HG02852 (cell line): ENCODE data around the gene CNDP2.
"Not testable (repeated sequence)": the region's sequence is repeated elsewhere in the genome, so short reads cannot be mapped to it uniquely, and the experiment has no call there.

Source experiments
- ATAC-seq: cut with Tn5 transposase; IDR thresholded peaks from one replicate; pipeline ENCODE4 v1.9.1; 2021; ENCODE audit warnings: mild to moderate bottlenecking, moderate library complexity; ENCODE audit not compliant: unreplicated experiment

The CNDP2 gene

DNA sequence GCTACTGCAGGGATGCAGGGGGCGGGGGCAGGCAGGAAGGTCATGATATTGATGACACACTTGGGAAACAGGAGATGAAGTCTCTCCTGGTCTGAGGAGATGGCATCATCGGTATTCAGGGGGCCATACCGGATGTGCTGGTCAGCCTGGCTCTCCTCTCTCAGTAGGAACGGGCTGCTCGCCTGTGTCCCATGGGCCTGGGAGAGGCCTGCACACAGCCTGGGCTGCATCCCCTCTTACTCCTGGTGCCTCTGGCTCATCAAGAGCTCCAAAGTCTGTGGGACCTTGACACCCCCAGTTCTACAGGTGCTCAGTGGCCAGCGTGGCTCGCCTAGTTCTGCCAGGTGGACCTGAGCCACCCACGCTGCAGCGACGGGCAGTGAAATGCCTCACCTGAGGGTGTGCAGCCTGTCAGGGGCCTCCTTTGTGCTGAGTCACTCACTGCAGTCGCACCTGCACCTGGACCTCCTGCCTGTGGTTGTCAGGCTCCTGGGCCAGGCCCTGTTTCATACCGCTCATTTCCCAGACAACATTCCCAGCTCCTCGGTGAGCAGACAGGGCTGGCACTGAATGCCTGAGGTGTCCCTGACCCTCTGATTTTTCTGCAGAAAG, 19.6 kb downstream of the CNDP2 start:
- ATAC-seq: no peak

GRCh38 chr18:74516271-74517235, 20.4 kb downstream of the CNDP2 start:
- ATAC-seq: no peak

DNA sequence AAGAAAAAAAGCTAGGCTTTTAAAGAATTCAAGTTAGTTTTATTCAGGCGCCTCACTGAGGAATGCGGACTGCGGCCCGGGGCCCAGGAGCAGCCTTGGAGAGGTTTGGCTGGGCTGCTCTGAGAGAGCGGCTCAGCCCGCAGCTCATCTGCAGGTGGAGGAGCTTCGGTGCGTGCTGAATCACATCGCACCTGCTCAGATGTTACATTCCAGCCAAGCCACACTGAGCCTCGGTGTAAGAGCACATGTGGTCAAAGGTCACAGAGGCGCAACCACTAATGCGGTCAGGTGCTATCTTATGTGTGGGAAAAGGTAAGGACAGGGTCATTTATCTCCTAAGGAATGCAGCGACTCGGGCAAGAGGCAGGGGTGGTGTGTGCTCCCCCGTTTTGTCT, 21.1 kb downstream of the CNDP2 start:
- ATAC-seq: no peak

DNA sequence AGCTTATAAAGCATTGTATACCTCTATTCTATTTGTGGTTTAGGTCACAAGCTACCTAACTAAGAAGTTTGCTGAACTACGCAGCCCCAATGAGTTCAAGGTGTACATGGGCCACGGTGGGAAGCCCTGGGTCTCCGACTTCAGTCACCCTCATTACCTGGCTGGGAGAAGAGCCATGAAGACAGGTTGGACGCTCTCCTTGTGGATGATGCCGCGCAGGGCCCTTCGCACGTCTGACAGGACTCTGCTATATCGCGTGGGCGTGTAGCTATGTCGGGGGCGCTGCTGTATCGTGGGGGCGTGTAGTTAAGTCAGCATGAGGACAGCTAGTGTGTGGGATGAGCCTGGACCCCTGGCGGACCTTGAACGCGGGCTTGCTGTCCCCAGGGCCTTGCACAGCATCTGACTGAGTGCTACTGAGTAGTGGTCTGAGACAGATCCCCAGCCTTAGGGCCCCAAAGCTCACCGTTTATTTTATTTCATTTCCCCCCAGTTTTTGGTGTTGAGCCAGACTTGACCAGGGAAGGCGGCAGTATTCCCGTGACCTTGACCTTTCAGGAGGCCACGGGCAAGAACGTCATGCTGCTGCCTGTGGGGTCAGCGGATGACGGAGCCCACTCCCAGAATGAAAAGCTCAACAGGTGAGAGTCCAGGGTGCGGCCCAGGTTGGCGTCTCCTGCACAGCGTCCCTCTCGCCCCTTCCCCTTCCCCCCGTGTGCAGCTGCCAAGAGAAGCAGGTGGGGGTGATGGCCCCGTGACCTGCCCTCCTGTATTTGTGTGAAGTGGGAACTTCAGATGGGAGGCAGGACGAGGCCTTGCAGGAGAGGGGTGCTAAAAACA, 22.5 kb downstream of the CNDP2 start:
- no peak for ATAC-seq

- ATAC-seq: no peak
Observed at GRCh38 chr18:74519320-74520095, 23.3 kb downstream of the CNDP2 start.

DNA sequence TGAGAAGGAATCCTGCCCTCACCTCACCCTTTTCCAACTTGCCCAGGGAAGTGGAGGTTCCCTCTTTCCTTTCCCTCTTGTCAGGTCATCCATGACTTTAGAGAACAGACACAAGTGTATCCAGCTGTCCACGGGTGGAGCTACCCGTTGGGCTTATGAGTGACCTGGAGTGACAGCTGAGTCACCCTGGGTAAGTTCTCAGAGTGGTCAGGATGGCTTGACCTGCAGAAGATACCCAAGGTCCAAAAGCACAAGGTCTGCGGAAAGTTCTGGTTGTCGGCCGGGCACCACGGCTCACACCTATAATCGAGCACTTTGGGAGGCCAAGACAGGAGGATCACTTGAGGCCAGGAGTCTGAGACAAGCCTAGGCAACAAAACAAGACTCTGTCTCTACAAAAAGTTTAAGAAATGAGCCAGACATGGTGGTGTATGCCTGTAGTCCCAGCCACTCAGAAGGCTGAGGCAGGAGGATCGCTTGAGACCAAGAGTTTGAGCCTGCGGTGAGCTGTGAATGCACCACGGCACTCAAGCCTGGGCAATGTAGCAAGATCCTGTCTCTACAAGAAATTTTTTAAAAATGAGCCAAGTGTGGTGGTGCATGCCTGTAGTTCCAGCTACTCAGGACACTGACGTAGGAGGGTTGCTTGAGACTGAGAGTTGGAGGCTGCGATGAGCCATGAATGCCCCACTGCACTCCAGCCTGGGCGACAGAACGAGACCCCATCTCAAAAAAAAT, 24.1 kb downstream of the CNDP2 start:
- ATAC-seq: no peak

DNA sequence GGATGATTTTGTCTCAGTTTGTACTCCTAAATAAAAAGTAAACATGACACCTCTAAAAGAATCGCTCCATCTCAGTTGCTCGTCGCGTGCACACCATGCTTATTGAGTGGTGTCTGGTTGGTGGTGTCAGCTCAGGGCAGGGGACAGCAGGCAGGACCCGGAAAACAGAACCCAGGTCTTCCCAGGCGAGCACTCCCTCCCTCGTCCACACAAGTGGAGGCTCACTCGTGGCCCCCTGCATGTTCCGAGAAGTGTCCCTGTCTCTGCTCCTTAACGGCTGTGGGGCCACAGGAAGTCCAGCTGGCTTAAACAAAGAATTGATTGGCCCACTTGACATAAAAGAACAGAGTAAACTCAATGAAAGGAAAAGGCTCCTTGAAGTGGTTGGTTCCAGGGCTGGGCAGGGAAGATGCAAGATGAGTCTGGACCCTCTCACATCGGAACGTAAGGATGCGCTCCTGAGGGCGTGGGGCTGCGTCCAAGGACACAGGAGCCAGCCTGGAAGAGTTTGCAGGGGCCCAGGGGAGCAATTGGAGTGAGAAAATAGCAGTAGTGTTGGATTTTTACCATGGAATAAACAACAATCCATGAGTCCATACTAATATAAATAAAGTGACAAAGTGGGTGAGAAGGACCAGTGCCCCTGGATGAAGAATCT, 25.0 kb downstream of the CNDP2 start:
- no peak for ATAC-seq

DNA sequence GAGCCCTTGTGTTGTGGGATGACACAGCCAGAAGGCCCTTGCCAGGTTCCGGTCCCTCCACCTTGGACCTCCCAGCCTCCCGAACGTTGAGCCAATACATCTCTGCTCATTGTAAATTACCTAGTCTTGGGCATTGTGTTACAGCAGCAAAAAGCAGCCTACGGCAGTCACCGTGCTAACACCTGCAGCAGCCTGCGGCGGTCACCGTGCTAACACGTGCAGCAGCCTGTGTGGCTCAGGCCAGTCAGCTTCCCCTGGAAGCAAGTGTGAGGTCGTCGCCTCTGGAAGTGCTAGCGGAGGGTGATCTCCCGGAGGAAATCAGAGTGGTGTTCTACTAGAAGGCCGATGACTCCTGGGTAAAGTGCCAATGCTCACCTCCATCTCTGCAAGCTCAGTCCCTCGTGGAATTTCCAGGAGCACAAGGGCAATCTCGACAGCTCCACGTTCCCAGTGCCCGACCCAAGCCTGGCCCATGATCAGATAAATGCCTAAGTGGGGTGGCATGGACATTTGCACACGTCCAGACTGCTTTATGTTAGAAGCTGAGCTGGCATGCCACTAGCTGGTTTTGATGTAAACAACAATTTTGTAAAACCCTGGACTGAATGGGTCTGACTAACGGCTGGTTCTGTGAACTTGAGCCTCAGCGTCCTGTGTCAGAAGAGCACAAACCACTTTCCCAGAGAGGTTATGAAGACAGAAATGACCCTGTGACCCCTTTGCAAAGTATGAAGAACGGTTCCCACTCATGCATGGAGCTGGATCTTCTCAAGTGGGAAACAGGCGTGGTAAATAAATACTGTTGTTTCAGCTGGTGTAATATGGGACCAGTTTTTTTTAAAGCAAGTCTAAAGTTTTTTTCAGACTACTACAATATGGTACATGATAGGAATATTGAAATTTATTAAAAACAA, 26.7 kb downstream of the CNDP2 start:
- no peak for ATAC-seq

DNA sequence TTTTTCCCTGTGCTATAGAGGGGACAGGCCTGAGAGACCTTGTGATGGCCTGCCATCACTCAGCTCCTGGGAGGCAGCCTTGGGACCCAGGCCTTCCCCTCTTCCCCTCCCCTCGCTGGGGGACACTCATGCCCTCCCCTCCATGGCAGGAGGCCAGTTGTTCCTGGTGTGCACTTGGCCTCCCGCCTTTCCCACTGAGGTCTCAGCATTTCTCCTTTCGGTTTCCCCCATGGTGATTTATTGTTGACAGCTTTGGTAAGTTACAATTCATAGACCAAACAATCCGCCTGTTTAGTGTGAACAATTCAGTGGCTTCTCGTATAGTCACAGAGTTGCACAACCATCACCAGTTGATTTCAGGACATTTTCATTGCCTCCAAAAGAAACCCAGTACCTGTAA, 27.9 kb downstream of the CNDP2 start:
- no peak for ATAC-seq

GRCh38 chr18:74524915-74525314, 28.8 kb downstream of the CNDP2 start:
- not testable (repeated sequence) for ATAC-seq

DNA sequence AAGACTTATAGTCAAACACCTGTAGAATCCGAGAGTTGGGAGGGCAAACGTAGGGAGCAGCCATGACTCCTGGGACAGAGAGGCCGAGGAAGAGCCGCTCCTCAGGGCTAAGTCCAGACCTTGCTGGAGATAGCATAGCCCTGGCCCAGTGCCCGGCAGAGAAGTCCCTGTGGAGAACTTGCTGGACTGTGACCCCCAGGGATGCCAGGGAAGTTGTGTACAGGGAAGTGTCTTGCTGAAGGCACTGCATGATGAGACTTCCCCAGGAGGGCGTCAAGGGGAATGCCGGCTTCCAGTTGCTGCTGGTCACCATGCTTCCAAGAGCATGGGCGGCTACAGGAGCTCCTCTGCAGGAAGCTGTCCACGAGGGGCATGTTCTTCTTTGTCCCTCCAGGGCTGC, 29.6 kb downstream of the CNDP2 start:
- ATAC-seq: no peak

GRCh38 chr18:74526488-74526887, 30.3 kb downstream of the CNDP2 start:
- ATAC-seq: no peak

DNA sequence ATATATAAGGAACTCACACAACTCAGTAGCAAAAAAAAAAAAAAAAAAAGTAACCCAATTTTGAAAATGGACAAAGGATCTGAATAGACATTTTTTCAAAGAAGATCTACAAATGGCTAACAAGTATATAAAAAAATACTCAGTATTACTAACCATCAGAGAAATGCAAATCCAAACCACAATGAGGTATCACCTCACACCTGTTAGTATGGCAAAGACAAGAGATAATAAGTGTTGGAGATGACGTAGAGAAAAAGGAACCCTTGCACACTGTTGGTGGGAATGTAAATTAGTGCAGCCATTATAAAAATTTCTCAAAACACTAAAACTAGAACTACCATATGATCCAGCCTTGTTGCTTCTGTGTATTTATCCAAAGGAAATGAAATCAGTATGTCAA, 32.3 kb downstream of the CNDP2 start:
- ATAC-seq: no peak

- no peak for ATAC-seq
Observed at GRCh38 chr18:74528913-74529312, 32.8 kb downstream of the CNDP2 start.

DNA sequence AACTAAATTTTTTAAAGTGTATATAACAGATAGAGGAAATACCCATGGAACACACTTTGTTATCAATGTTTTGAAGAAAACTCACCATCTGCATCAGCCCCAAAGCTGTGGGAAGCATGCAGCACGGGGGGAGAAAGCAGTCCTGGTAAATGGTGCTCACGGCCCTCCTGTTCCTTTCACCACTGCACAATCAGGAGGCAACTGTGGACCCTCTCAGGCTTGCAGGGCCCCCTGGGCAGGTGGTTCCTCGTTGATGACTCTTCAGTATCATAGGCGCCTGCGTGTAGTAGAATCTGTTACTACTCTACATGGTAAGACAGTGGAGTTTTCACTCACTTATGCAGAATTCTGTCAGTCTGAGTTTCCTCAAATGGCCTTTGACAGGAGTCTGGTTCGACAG, 33.2 kb downstream of the CNDP2 start:
- ATAC-seq: no peak

DNA sequence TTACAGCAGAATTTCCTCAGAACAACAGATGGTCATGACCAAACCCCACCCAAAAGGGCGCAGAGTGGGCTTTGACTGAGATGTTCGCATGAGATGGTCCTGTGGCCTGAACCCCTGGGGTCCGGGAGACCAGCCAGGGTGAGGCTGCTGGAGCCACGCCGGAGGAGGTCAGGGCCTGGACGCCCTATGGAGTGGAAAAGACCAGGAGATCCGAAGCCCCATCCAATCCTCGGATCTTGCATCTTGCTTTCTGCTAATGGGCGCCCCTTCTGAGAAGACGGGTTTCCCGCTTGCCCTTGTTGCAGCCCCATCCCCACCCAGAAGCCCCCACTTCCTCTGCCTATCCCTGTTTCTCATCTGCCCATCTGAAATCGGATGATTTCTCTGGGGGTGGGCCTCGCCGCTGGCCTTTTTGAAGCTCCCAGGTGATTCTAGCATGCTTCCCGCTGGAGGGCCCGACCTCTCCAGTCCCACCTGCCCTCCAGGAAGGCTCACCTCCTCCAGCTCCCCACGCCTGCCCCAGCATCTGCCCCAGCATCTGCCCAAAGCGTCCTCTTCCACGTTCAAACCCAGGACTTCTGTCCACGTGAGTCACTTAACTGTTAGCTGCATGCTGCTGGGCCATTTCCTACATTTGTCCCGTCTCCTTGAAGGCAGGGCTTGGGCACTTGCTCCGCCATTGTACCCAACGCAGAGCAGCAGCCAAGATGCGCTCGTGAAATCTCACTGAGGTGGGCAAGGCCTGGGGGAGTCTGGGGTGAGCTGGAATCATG, 33.8 kb downstream of the CNDP2 start:
- ATAC-seq: no peak

DNA sequence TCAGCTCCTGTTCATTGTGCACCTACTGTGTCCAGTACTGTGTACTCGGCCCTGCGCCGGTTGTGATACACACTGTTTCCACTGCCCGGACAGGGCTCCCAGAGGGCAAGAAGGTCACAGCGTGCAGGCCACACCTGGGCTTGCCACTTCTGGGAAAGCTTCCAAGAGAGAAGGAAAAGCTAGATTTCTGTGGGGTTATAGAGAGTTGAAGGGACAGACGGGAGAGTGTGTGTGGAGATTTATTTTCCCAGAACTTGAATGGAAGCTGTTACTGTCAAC, 34.4 kb downstream of the CNDP2 start:
- no peak for ATAC-seq

DNA sequence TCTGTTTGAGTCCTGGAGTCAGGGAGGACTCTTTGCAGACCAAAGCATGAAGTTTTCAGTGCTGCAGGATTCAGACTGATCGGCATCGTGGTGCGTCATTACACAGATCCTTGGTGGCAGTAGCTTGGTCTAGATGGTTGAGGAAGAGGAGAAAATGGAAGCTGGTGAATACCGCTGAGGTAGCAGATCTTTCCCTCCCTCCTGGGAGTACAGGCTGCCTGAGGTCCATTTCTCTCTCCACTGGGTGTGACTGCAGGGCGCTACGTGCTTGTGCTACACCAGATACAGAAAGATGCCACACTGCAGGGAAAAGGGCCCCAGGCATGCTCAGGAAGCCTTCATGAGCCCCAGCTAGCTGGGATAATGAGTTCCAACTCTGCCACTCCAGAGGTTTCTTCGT, 34.9 kb downstream of the CNDP2 start:
- no peak for ATAC-seq
